ENCODE measurements around the gene AIMP1.
A peak's percentile ranks its signal among the peaks of the same experiment; 100 is the strongest.
"Not testable (repeated sequence)": the region's sequence is repeated elsewhere in the genome, so short reads cannot be mapped to it uniquely, and the experiment has no call there.

The AIMP1 gene

DNA sequence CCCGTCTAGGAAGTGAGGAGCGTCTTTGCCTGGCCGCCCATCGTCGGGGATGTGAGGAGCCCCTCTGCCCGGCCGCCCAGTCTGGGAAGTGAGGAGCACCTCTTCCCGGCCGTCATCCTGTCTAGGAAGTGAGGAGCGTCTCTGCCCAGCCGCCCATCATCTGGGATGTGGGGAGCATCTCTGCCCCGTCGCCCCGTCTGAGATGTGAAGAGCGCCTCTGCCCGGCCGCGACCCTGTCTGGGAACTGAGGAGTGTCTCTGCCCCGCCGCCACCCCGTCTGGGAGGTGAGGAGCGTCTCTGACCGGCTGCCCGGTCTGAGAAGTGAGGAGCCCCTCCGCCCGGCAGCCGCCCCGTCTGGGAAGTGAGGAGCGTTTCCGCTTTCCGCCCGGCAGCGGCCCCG is 4.8 kb downstream of the AIMP1 start:
- not testable (repeated sequence) for ATAC-seq, H3K4me3 Mint-ChIP-seq, DNase-seq, H3K9me3 Mint-ChIP-seq, H3K27ac Mint-ChIP-seq, H3K27me3 Mint-ChIP-seq
- peaks cover 19% of the 10 kb centered on the region for H3K4me1 Mint-ChIP-seq
- H3K36me3 Mint-ChIP-seq (ENCODE audit: low read depth), result peaks cover 25% of the 10 kb centered on the region

DNA sequence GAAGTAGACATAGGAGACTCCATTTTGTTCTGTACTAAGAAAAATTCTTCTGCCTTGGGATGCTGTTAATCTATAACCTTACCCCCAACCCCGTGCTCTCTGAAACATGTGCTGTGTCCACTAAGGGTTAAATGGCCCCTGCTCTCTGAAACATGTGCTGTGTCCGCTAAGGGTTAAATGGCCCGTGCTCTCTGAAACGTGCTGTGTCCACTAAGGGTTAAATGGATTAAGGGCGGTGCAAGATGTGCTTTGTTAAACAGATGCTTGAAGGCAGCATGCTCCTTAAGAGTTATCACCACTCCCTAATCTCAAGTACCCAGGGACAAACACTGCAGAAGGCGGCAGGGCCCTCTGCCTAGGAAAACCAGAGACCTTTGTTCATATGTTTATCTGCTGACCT is 5.5 kb downstream of the AIMP1 start:
- DNase-seq, H3K27ac Mint-ChIP-seq, ATAC-seq, H3K4me3 Mint-ChIP-seq, H3K9me3 Mint-ChIP-seq, H3K27me3 Mint-ChIP-seq: not testable (repeated sequence)
- Mint-ChIP-seq H3K36me3 (ENCODE audit: low read depth) (peaks cover 28% of the 10 kb centered on the region), H3K4me1 (peaks cover 19% of the 10 kb centered on the region)

- DNase-seq, result no peak
- H3K36me3 Mint-ChIP-seq (ENCODE audit: low read depth), result peaks cover 39% of the 10 kb centered on the region
- ATAC-seq, result no peak
- H3K27ac Mint-ChIP-seq, result no peak overlapping the region
- no peaks in the 10 kb centered on the region for H3K27me3 Mint-ChIP-seq
- H3K9me3 Mint-ChIP-seq, result no peaks in the 10 kb centered on the region
- H3K4me3 Mint-ChIP-seq, result no peak overlapping the region
- peaks cover 21% of the 10 kb centered on the region for H3K4me1 Mint-ChIP-seq
Observed at GRCh38 chr4:106323119-106323518, 6.8 kb downstream of the AIMP1 start.

DNA sequence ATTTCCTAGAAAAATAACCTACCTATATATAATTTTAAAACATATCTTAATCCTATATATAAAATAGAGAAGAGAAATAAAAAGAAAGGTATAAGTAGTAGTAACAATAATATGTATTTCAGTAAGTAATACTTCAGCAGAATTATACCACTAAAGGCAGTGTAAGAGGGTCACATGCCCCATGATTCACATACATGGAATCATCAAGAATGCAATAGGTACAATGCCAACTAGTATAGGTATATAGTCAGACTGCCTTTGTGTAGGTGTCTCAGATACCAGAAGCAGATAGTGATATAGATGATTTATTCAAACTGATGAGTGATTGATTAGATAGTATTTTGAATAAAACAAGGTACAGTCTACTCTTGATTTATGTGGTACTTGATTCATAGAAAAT is 9.4 kb downstream of the AIMP1 start:
- Mint-ChIP-seq H3K4me1 (peaks cover 18% of the 10 kb centered on the region), H3K36me3 (ENCODE audit: low read depth) (peaks cover 39% of the 10 kb centered on the region), H3K27ac (no peak overlapping the region), H3K4me3 (no peak overlapping the region), H3K9me3 (no peaks in the 10 kb centered on the region), H3K27me3 (no peaks in the 10 kb centered on the region)
- no peak for DNase-seq
- ATAC-seq, result no peak

DNA sequence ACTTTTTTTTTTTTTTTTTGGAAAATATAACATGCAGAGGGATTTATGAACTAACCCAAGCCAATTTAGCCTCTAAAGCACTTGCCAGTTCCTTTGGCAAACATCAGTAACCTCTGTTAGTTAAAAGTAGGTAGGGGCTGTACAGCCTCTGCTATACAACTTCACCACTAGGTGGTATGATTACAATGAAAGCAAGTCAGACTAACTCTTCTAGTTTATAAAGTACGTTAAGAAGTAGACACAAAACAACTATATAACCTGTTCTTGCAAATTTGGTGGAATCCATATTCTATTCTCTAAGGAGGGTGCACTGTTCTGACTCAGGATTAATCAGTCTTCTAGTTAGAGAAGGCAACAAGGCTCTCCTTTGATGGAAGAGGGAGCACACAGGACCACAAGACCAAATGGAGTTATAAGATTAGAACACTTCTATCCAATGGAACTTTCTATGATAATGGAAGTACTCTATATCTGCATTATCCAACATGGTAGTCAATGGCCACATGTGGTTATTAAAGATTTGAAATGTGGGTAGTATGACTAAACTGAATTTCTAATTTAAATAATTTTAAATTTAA is 12.8 kb downstream of the AIMP1 start:
- Mint-ChIP-seq H3K4me3 (no peak overlapping the region), H3K36me3 (ENCODE audit: low read depth) (peaks cover 54% of the 10 kb centered on the region), H3K9me3 (no peaks in the 10 kb centered on the region), H3K27ac (no peak overlapping the region), H3K27me3 (no peaks in the 10 kb centered on the region), H3K4me1 (peaks cover 2% of the 10 kb centered on the region)
- DNase-seq (no peak), ATAC-seq (peak; percentile 57)

DNA sequence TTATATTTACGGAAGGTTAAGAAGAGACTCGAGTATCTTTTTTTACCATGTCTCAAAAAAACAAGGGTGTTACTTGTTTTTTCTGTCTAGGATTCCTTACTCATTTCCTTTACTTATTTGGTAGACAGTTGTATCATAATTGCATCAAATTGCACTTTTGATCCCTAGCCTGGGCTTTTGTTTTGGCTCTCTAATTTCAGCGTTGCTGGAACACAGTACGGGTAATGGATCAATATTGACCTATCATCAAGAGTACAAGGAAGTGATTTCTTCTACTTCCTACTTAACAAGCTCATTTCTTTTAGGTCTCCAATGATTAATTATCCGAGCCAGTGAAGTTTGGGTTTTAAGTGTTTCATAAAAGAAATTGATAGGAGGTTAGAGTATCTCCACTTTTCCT is 16.8 kb downstream of the AIMP1 start:
- H3K27me3 Mint-ChIP-seq, result no peaks in the 10 kb centered on the region
- no peak overlapping the region for H3K27ac Mint-ChIP-seq
- peaks cover 4% of the 10 kb centered on the region for H3K4me1 Mint-ChIP-seq
- DNase-seq (no peak), ATAC-seq (no peak)
- H3K36me3 Mint-ChIP-seq (ENCODE audit: low read depth), result peaks cover 75% of the 10 kb centered on the region
- H3K4me3 Mint-ChIP-seq, result no peak overlapping the region
- peaks cover 15% of the 10 kb centered on the region for H3K9me3 Mint-ChIP-seq

- Mint-ChIP-seq H3K4me1 (peaks cover 14% of the 10 kb centered on the region), H3K27me3 (no peaks in the 10 kb centered on the region), H3K9me3 (peaks cover 16% of the 10 kb centered on the region), H3K27ac (no peak overlapping the region), H3K36me3 (ENCODE audit: low read depth) (peaks cover 79% of the 10 kb centered on the region), H3K4me3 (no peak overlapping the region)
- no peak for DNase-seq
- no peak for ATAC-seq
Observed at GRCh38 chr4:106334741-106335470, 18.6 kb downstream of the AIMP1 start.

DNA sequence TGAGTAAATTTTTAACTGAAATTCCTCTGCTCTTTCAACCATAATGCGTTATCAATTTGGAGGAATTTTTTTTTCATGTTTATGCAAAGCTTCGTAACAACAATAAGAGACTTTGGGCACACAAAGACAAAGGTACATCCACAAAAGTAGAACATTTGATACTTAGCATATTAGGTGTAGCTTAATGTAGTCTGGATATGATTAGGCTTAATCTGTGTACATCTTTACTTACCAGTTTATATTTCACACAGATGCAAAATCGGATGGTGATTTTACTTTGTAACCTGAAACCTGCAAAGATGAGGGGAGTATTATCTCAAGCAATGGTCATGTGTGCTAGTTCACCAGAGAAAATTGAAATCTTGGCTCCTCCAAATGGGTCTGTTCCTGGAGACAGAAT is 20.3 kb downstream of the AIMP1 start:
- Mint-ChIP-seq H3K4me3 (no peak overlapping the region), H3K9me3 (peaks cover 27% of the 10 kb centered on the region), H3K27ac (no peak overlapping the region), H3K27me3 (no peaks in the 10 kb centered on the region), H3K36me3 (ENCODE audit: low read depth) (peaks cover 85% of the 10 kb centered on the region), H3K4me1 (peaks cover 28% of the 10 kb centered on the region)
- no peak for ATAC-seq
- no peak for DNase-seq

DNA sequence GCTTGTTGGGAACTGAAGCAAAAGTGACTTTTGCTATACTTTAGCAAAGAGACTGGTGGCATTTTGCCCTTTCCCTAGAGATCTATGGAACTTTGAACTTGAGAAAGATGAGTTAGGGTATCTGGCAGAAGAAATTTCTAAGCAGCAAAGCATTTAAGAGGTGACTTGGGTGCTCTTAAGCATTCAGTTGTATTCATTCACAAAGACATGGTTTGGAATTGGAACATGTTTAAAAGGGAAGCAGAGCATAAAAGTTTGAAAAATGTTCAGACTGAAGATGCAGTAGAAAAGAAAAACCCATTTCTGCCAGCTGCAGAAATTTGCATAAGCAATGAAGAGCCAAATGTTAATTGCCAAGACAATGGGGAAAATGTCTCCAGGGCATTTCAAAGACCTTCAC is 21.6 kb downstream of the AIMP1 start:
- Mint-ChIP-seq H3K4me3 (no peak overlapping the region), H3K4me1 (peaks cover 36% of the 10 kb centered on the region), H3K27ac (no peak overlapping the region), H3K27me3 (no peaks in the 10 kb centered on the region), H3K9me3 (peaks cover 27% of the 10 kb centered on the region), H3K36me3 (ENCODE audit: low read depth) (peaks cover 87% of the 10 kb centered on the region)
- no peak for DNase-seq
- no peak for ATAC-seq

DNA sequence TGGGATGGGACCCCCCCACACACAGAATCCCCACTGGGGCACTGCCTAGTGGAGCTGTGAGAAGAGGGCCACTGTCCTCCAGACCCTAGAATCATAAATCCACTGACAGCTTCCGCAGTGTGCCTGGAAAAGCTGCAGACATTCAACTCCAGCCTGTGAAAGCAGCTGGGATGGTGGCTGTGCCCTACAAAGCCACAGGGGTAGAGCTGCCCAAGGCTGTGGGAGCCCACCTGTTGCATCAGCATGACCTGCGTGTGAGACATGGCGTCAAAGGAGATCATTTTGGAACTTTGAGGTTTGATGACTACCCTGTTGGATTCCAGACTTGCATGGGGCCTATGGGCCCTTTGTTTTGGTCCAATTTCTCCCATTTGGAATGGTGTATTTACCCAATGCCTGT is 22.3 kb downstream of the AIMP1 start:
- Mint-ChIP-seq H3K4me3 (no peak overlapping the region), H3K27me3 (no peaks in the 10 kb centered on the region), H3K9me3 (peaks cover 27% of the 10 kb centered on the region), H3K27ac (no peak overlapping the region), H3K4me1 (peaks cover 39% of the 10 kb centered on the region), H3K36me3 (ENCODE audit: low read depth) (peaks cover 85% of the 10 kb centered on the region)
- DNase-seq (no peak), ATAC-seq (no peak)

- no peak for ATAC-seq
- Mint-ChIP-seq H3K27me3 (no peaks in the 10 kb centered on the region), H3K27ac (no peak overlapping the region), H3K36me3 (ENCODE audit: low read depth) (peaks cover 84% of the 10 kb centered on the region), H3K4me1 (peaks cover 39% of the 10 kb centered on the region), H3K4me3 (no peak overlapping the region), H3K9me3 (peaks cover 27% of the 10 kb centered on the region)
- DNase-seq, result no peak
Observed at GRCh38 chr4:106339431-106339830, 23.1 kb downstream of the AIMP1 start.

GRCh38 chr4:106340774-106341173 is 24.4 kb downstream of the AIMP1 start:
- H3K27me3 Mint-ChIP-seq, result no peaks in the 10 kb centered on the region
- peaks cover 36% of the 10 kb centered on the region for H3K4me1 Mint-ChIP-seq
- H3K4me3 Mint-ChIP-seq, result no peak overlapping the region
- H3K9me3 Mint-ChIP-seq, result peaks cover 27% of the 10 kb centered on the region
- H3K27ac Mint-ChIP-seq, result no peak overlapping the region
- peaks cover 76% of the 10 kb centered on the region for H3K36me3 Mint-ChIP-seq (ENCODE audit: low read depth)
- DNase-seq, result no peak
- peak; percentile 46 for ATAC-seq

DNA sequence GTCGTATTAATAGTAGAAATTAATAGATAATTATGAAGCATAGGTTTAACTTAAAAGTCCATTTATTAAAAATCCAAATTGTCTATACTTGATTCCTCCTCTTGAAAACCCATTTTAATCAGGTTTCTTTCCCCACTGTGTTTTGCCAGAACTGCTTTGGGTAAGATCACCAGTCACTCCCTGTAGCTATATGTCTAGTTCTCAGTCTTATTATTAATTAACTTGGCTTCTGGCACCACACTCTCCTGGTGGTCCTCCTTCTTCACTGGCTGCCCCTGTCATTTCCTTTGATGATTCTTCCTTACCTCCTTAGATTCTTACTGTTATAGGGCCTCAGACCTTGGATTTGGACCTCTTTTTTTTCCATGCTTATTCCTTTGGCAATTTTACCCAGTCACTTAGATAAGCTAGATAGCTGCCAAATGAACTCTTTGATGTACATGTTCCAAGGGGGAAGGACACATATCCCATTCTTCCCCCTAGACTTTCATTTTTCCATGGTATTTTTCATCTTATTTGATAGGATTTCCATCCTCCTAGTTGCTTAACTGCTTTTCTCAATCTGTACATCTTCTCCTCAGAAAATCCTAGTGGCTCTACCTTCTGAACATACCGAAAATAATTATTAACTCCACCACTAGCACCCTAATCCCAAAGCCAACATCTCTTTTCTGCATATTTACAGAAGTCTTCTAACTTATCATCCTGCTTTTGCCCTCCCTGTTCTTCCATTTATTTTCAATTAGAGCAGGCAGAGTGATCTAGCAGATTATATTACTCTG is 27.7 kb downstream of the AIMP1 start:
- peaks cover 60% of the 10 kb centered on the region for H3K36me3 Mint-ChIP-seq (ENCODE audit: low read depth)
- no peak overlapping the region for H3K4me3 Mint-ChIP-seq
- no peaks in the 10 kb centered on the region for H3K27me3 Mint-ChIP-seq
- no peak overlapping the region for H3K27ac Mint-ChIP-seq
- ATAC-seq (no peak), DNase-seq (no peak)
- peaks cover 30% of the 10 kb centered on the region for H3K4me1 Mint-ChIP-seq
- peaks cover 12% of the 10 kb centered on the region for H3K9me3 Mint-ChIP-seq

- DNase-seq (no peak), ATAC-seq (no peak)
- H3K27me3 Mint-ChIP-seq, result no peaks in the 10 kb centered on the region
- peaks cover 12% of the 10 kb centered on the region for H3K9me3 Mint-ChIP-seq
- H3K4me3 Mint-ChIP-seq, result no peak overlapping the region
- H3K4me1 Mint-ChIP-seq, result peaks cover 25% of the 10 kb centered on the region
- no peak overlapping the region for H3K27ac Mint-ChIP-seq
- peaks cover 60% of the 10 kb centered on the region for H3K36me3 Mint-ChIP-seq (ENCODE audit: low read depth)
Observed at GRCh38 chr4:106344647-106344970, 28.3 kb downstream of the AIMP1 start.

GRCh38 chr4:106347167-106347566 is 30.8 kb downstream of the AIMP1 start:
- Mint-ChIP-seq H3K27ac (no peak overlapping the region), H3K4me3 (no peak overlapping the region), H3K27me3 (no peaks in the 10 kb centered on the region), H3K36me3 (ENCODE audit: low read depth) (peaks cover 42% of the 10 kb centered on the region), H3K4me1 (peaks cover 5% of the 10 kb centered on the region), H3K9me3 (no peaks in the 10 kb centered on the region)
- no peak for DNase-seq
- no peak for ATAC-seq
